Endothelial cell (in vitro differentiated cells): Measurements from ENCODE around the gene CCNG1. TPM values are rescaled to one million over a fixed set of nuclear protein-coding genes. Genes with fewer than 3 reads are reported as not detected.

Experiments used
- total RNA-seq: library from RNA; stranded (reverse); fragmentation: NEBNext Ultra II Directional; extraction: Animal tissue kit (Norgen Biotek cat#: 25700); gene quantifications from one replicate; pipeline ENCODE4 v1.2.1, GENCODE V29; 2021; ENCODE audit not compliant: unreplicated experiment

The CCNG1 gene
- total RNA-seq, 1 donor from 2014 or later = 360 TPM

Other genes with a start within 250 kb of the CCNG1 start
- 19.2 TPM for gene NUDCD2, start 22.5 kb downstream of the CCNG1 start, total RNA-seq
- 8.6 TPM for gene HMMR, start 23.0 kb downstream of the CCNG1 start, total RNA-seq
- 25.2 TPM for gene MAT2B, start 68.0 kb downstream of the CCNG1 start, total RNA-seq